ENCODE data around the gene IQCM. TPM values are rescaled to one million over a fixed set of nuclear protein-coding genes. Genes with fewer than 3 reads are reported as not detected.

Gene IQCM
- total and polyA plus RNA-seq, 2 donors (not counting 1 experiment from before 2014, with no cell fraction given), result not detected

- Histone ChIP-seq H3K4me2 (ENCODE audit: extremely low read depth, insufficient read depth, low read length) (no peak overlapping the region), H3K9me3 (ENCODE audit: control insufficient read depth, insufficient read depth, low read depth, low read length) (no peaks in the 10 kb centered on the region), H2AFZ (ENCODE audit: low read length) (no peak overlapping the region), H3K4me1 (ENCODE audit: control insufficient read depth, extremely low read depth, insufficient read depth, low read length) (no peaks in the 10 kb centered on the region), H3K27ac (ENCODE audit: insufficient read depth, low read length) (no peak overlapping the region), H3K9ac (ENCODE audit: insufficient read depth, low read length) (no peak overlapping the region), H3K36me3 (ENCODE audit: control insufficient read depth, insufficient read depth, low read length) (no peaks in the 10 kb centered on the region), H3K4me3 (replicated peaks in 1 of 4; ENCODE audit: control extremely low read depth in 1 of 4, insufficient read depth in 1 of 4, low read depth in 3 of 4, low read length in 4 of 4) (no peak overlapping the region), H3K27me3 (ENCODE audit: control insufficient read depth, insufficient read depth, low read length) (no peaks in the 10 kb centered on the region), H3K79me2 (ENCODE audit: control insufficient read depth, insufficient read depth, low read length) (no peaks in the 10 kb centered on the region), H4K20me1 (ENCODE audit: control insufficient read depth, extremely low read depth, insufficient read depth, low read length) (no peaks in the 10 kb centered on the region)
- TF ChIP-seq CTCF (conservative IDR thresholded peaks at IDR 0.05 in 1 of 2, IDR thresholded peaks at IDR 0.05 in 1 of 2; ENCODE audit: low read depth in 1 of 2, low read length in 2 of 2), result no peak
- TF ChIP-seq EZH2 (IDR thresholded peaks at IDR 0.05; ENCODE audit: low read length, missing control alignments), result no peak
- no peak for DNase-seq (ENCODE audit: low read depth in 2 of 2)
These were observed 74.3 kb downstream of the IQCM start for GRCh38 chr4:149741186-149741831.

DNA sequence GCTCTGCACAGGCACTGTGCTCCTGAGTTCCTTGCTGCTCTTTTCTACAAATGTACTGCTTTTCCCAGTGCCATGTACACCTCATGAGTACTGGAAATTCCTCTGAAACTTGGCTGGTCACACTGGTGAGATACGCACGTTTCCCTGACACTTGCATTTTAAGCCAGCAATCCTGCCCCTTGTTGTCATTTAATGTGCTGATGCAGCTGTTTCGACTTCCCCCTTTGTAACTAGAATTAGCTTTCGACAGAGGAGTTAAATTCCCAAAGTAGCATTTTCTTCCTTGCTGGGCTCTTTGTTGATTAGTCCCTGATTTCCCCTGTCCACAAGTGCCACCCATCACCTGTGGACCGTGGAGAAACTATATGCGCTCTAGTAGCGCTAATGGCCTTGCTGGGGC is 77.5 kb downstream of the IQCM start:
- Histone ChIP-seq H3K9me3 (ENCODE audit: control insufficient read depth, insufficient read depth, low read depth, low read length) (no peaks in the 10 kb centered on the region), H3K36me3 (ENCODE audit: control insufficient read depth, insufficient read depth, low read length) (no peaks in the 10 kb centered on the region), H4K20me1 (ENCODE audit: control insufficient read depth, extremely low read depth, insufficient read depth, low read length) (no peaks in the 10 kb centered on the region), H3K4me2 (ENCODE audit: extremely low read depth, insufficient read depth, low read length) (no peak overlapping the region), H2AFZ (ENCODE audit: low read length) (no peak overlapping the region), H3K27me3 (ENCODE audit: control insufficient read depth, insufficient read depth, low read length) (no peaks in the 10 kb centered on the region), H3K79me2 (ENCODE audit: control insufficient read depth, insufficient read depth, low read length) (no peaks in the 10 kb centered on the region), H3K4me3 (replicated peaks in 1 of 4; ENCODE audit: control extremely low read depth in 1 of 4, insufficient read depth in 1 of 4, low read depth in 3 of 4, low read length in 4 of 4) (no peak overlapping the region), H3K4me1 (ENCODE audit: control insufficient read depth, extremely low read depth, insufficient read depth, low read length) (no peaks in the 10 kb centered on the region), H3K9ac (ENCODE audit: insufficient read depth, low read length) (no peak overlapping the region), H3K27ac (ENCODE audit: insufficient read depth, low read length) (no peak overlapping the region)
- DNase-seq (ENCODE audit: low read depth in 2 of 2), result no peak
- TF ChIP-seq CTCF (conservative IDR thresholded peaks at IDR 0.05 in 1 of 2, IDR thresholded peaks at IDR 0.05 in 1 of 2; ENCODE audit: low read depth in 1 of 2, low read length in 2 of 2), result no peak
- TF ChIP-seq EZH2 (IDR thresholded peaks at IDR 0.05; ENCODE audit: low read length, missing control alignments), result no peak

DNA sequence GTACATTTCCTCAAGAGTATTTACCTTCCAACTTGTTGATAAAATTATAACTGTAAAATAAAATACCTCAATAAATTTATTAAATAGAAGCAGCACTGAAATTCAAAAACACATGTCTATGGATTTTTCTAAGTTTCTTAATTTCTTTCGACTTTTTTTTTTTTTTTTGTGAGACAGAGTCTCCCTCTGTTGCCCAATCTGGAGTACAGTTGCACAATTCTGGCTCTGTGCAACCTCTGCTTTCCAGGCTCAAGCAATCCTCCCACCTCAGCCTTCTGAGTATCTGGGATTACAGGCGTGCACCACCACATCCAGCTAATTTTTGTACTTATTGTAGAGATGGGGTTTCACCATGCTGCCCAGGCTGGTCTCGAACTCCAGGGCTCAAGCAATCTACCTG is 79.8 kb downstream of the IQCM start:
- no peaks in the 10 kb centered on the region for H3K27me3 ChIP-seq (ENCODE audit: control insufficient read depth, insufficient read depth, low read length)
- TF ChIP-seq EZH2 (IDR thresholded peaks at IDR 0.05; ENCODE audit: low read length, missing control alignments), result no peak
- TF ChIP-seq CTCF (conservative IDR thresholded peaks at IDR 0.05 in 1 of 2, IDR thresholded peaks at IDR 0.05 in 1 of 2; ENCODE audit: low read depth in 1 of 2, low read length in 2 of 2), result no peak
- DNase-seq (ENCODE audit: low read depth in 2 of 2), result peak in 1 of 2 donors; percentile 59
- H3K4me3 ChIP-seq (replicated peaks in 1 of 4; ENCODE audit: control extremely low read depth in 1 of 4, insufficient read depth in 1 of 4, low read depth in 3 of 4, low read length in 4 of 4), result no peak overlapping the region
- H3K27ac ChIP-seq (ENCODE audit: insufficient read depth, low read length), result no peak overlapping the region
- H3K4me2 ChIP-seq (ENCODE audit: extremely low read depth, insufficient read depth, low read length), result no peak overlapping the region
- H3K9me3 ChIP-seq (ENCODE audit: control insufficient read depth, insufficient read depth, low read depth, low read length), result no peaks in the 10 kb centered on the region
- H2AFZ ChIP-seq (ENCODE audit: low read length), result no peak overlapping the region
- no peak overlapping the region for H3K9ac ChIP-seq (ENCODE audit: insufficient read depth, low read length)
- H4K20me1 ChIP-seq (ENCODE audit: control insufficient read depth, extremely low read depth, insufficient read depth, low read length), result no peaks in the 10 kb centered on the region
- no peaks in the 10 kb centered on the region for H3K36me3 ChIP-seq (ENCODE audit: control insufficient read depth, insufficient read depth, low read length)
- no peaks in the 10 kb centered on the region for H3K79me2 ChIP-seq (ENCODE audit: control insufficient read depth, insufficient read depth, low read length)
- H3K4me1 ChIP-seq (ENCODE audit: control insufficient read depth, extremely low read depth, insufficient read depth, low read length), result no peaks in the 10 kb centered on the region
